Vagina (tissue), 2 donors: ENCODE results near the gene CXorf38. TPM values are rescaled to one million over a fixed set of nuclear protein-coding genes. Genes with fewer than 3 reads are reported as not detected.

Experiments used
- DNase-seq, 2 donors: peaks; one replicate each; pipeline ENCODE4 v3.0.0-alpha.2; 2017; ENCODE audit errors: extremely low spot score in 2 of 2
- H3K27ac ChIP-seq: fragments of 200-600 bp; sonication (generic); one replicate; pipeline ENCODE4 v1.5.1; 2019
- H3K27me3 ChIP-seq: fragments of 200-600 bp; sonication (generic); one replicate; pipeline ENCODE4 v1.5.1; 2019
- H3K36me3 ChIP-seq, 2 donors: fragments of 200-600 bp; sonication (generic); one replicate each; pipeline ENCODE4 v1.5.1; 2017 to 2019
- H3K4me1 ChIP-seq: fragments of 200-600 bp; sonication (generic); one replicate; pipeline ENCODE4 v1.5.1; 2019
- H3K4me3 ChIP-seq, 2 donors: fragments of 200-600 bp; sonication (generic); 1 replicate in 1 of 2; 2 replicates in 1 of 2; pipeline ENCODE4 v1.5.1; 2016 to 2019
- H3K9me3 ChIP-seq: fragments of 200-600 bp; sonication (generic); one replicate; pipeline ENCODE4 v1.5.1; 2019
- POLR2A ChIP-seq, 2 donors: fragments of 450-650 bp; IDR thresholded peaks; one replicate each; pipeline ENCODE4 v1.6.1; 2017; ENCODE audit warnings: antibody characterized with exemption in 2 of 2, mild to moderate bottlenecking in 2 of 2, moderate library complexity in 2 of 2
- POLR2AphosphoS5 ChIP-seq, 2 donors: sonication (generic); formaldehyde crosslinking; IDR thresholded peaks; one replicate each; pipeline ENCODE4 v1.9.0; 2017; ENCODE audit warnings: antibody characterized with exemption in 2 of 2, mild to moderate bottlenecking in 2 of 2, low read depth in 1 of 2; ENCODE audit not compliant: insufficient read depth in 1 of 2
- intact Hi-C: fragments of 100-400 bp; cut with DNase I; formaldehyde crosslinking; loops from one replicate; pipeline ENCODE4 v1.15.1; 2023
- total RNA-seq: library from RNA; depleted of rRNA; stranded (reverse); fragments of >200 nt; gene quantifications from one replicate; pipeline ENCODE4 v1.2.3, GENCODE V29; 2016
- TF ChIP-seq, protein P1 (sequence below), 3 experiments: fragments of 450-650 bp in 2 of 3; fragments of 200-600 bp in 1 of 3; sonication (generic) in 1 of 3; IDR thresholded peaks; one replicate each; pipeline ENCODE4 v1.5.1; 2017 to 2019; ENCODE audit warnings: antibody characterized with exemption in 3 of 3, mild to moderate bottlenecking in 2 of 3, moderate library complexity in 2 of 3

CXorf38 gene
- total RNA-seq, 1 donor from 2014 or later = 13.0 TPM

DNA sequence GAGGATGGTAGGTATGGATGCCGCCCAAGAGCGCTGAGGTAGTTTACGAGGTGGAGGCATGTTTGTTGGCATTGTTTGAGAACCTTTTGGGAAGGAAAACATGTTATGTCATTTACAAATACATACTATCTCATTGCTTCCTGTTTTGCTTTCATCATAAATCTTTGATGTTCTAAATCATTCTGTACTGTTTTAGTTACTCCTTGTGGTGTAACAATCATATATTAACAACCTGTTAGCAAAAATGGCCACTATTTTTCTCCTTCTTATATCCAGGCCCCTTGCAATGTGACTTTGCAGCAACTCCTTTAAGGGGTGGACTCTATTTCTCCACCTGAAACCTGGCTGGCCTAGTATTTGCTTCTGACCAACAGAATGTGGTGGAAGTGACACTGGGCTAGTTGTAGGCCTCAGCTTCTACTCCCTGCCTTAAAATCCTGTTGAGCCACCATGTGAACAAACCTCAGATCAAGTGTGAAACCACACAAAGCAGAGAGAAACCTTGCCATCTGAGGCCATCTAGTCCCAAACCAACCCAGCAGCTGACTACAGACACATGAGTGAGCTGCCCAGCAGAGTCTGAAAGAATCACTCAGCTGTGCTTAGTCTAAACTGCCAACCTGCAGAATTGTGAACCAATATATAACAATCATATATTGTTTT, 15.8 kb upstream of the CXorf38 start:
- peaks cover 0 to 26% of the 10 kb centered on the region in 2 donors for H3K36me3 ChIP-seq
- H3K9me3 ChIP-seq = no peaks in the 10 kb centered on the region
- no peak overlapping the region for H3K27ac ChIP-seq
- DNase-seq = no peak
- intact Hi-C loops = no loop called here
- H3K4me3 ChIP-seq = no peak overlapping the region
- H3K27me3 ChIP-seq = no peaks in the 10 kb centered on the region
- no peaks in the 10 kb centered on the region for H3K4me1 ChIP-seq
- TF ChIP-seq POLR2A (IDR thresholded peaks at IDR 0.05) (no peak), POLR2AphosphoS5 (IDR thresholded peaks at IDR 0.05; ENCODE audit: insufficient read depth in 1 of 2, low read depth in 1 of 2) (no peak)
- TF ChIP-seq, protein P1, sequence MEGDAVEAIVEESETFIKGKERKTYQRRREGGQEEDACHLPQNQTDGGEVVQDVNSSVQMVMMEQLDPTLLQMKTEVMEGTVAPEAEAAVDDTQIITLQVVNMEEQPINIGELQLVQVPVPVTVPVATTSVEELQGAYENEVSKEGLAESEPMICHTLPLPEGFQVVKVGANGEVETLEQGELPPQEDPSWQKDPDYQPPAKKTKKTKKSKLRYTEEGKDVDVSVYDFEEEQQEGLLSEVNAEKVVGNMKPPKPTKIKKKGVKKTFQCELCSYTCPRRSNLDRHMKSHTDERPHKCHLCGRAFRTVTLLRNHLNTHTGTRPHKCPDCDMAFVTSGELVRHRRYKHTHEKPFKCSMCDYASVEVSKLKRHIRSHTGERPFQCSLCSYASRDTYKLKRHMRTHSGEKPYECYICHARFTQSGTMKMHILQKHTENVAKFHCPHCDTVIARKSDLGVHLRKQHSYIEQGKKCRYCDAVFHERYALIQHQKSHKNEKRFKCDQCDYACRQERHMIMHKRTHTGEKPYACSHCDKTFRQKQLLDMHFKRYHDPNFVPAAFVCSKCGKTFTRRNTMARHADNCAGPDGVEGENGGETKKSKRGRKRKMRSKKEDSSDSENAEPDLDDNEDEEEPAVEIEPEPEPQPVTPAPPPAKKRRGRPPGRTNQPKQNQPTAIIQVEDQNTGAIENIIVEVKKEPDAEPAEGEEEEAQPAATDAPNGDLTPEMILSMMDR (IDR thresholded peaks at IDR 0.05) = no peak

DNA sequence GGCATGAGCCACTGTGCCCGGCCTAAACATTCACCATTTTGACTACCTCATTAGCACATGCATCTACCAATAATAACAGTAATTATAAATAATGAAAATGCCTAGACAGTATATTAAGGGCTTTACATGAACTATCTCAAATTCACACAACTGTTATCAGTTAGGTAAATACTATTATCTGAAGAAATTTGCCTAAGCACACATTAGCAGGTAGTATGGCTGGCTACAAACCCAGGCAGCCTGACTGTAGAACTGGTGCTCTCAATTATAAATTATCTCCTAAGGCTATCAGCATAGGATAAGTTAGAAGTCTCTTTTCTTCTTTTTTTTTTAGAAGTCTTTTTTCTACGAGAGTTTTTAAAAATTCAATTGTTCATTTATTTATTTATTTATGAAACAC, 14.1 kb upstream of the CXorf38 start:
- no peaks in the 10 kb centered on the region for H3K4me1 ChIP-seq
- TF ChIP-seq POLR2A (IDR thresholded peaks at IDR 0.05) (no peak), POLR2AphosphoS5 (IDR thresholded peaks at IDR 0.05; ENCODE audit: insufficient read depth in 1 of 2, low read depth in 1 of 2) (no peak)
- TF ChIP-seq, protein P1 (IDR thresholded peaks at IDR 0.05) = no peak
- H3K27me3 ChIP-seq = no peaks in the 10 kb centered on the region
- H3K9me3 ChIP-seq = no peaks in the 10 kb centered on the region
- H3K27ac ChIP-seq = no peak overlapping the region
- DNase-seq = no peak
- no peak overlapping the region for H3K4me3 ChIP-seq
- intact Hi-C loops = no loop called here
- peaks cover 0 to 21% of the 10 kb centered on the region in 2 donors for H3K36me3 ChIP-seq

DNA sequence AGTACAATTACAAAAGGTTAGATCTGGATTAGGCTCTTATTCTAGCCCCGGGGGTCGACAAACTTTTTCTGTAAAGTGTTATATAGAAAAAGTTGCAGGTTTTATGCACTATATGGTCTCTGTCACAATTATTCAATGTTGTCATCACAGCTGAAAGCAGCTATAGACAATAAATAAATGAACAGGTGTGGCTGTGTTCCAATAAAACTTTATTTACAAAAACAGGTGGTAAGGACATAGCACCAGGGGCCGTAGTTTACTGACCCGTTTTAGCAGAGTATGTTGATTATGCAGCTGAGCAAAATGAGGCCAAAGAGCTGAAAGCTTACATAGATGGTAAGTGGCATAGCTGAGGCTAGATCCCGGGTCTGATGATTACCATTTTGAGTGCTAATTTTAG, 13.0 kb upstream of the CXorf38 start:
- no peaks in the 10 kb centered on the region for H3K9me3 ChIP-seq
- H3K27ac ChIP-seq = no peak overlapping the region
- TF ChIP-seq, protein P1 (IDR thresholded peaks at IDR 0.05) = no peak
- TF ChIP-seq POLR2AphosphoS5 (IDR thresholded peaks at IDR 0.05; ENCODE audit: insufficient read depth in 1 of 2, low read depth in 1 of 2) (no peak), POLR2A (IDR thresholded peaks at IDR 0.05) (no peak)
- H3K4me1 ChIP-seq = no peaks in the 10 kb centered on the region
- H3K27me3 ChIP-seq = no peaks in the 10 kb centered on the region
- no peak for DNase-seq
- H3K36me3 ChIP-seq = peaks cover 0 to 18% of the 10 kb centered on the region in 2 donors
- H3K4me3 ChIP-seq = no peak overlapping the region
- intact Hi-C loops = no loop called here

DNA sequence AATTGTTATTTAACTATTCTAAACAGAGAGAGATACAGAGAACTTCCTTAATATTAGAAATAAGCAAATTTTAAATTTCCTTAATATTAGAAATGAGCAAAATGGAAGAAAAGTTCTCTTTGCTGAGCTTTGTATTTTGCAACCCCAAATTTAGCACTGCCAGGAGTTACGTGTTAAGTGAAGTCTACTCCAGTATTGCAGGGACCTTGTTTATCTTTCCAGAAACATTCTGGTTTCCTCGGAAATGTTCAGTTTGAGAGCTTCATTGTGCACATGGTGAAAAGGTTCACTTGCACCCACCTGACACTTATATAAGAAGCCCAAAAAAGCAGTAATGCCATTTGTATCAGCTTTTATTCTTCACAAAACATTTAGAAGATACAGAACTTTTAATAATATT, 6.2 kb upstream of the CXorf38 start:
- no peak for TF ChIP-seq POLR2A (IDR thresholded peaks at IDR 0.05)
- TF ChIP-seq, protein P1 (IDR thresholded peaks at IDR 0.05) = no peak
- TF ChIP-seq POLR2AphosphoS5 (IDR thresholded peaks at IDR 0.05; ENCODE audit: insufficient read depth in 1 of 2, low read depth in 1 of 2) = no peak
- Histone ChIP-seq H3K27ac (no peak overlapping the region), H3K9me3 (no peaks in the 10 kb centered on the region), H3K27me3 (no peaks in the 10 kb centered on the region), H3K4me1 (no peaks in the 10 kb centered on the region), H3K4me3 (no peak overlapping the region), H3K36me3 (no peaks in the 10 kb centered on the region)
- no peak for DNase-seq
- intact Hi-C loops = loop anchor here (10.0 kb wide), 1 partner anchor 461 kb away; no protein-coding TSS in a partner anchor

GRCh38 chrX:40652664-40653063, 5.3 kb upstream of the CXorf38 start:
- TF ChIP-seq POLR2A (IDR thresholded peaks at IDR 0.05) (no peak), POLR2AphosphoS5 (IDR thresholded peaks at IDR 0.05; ENCODE audit: insufficient read depth in 1 of 2, low read depth in 1 of 2) (no peak)
- TF ChIP-seq, protein P1 (IDR thresholded peaks at IDR 0.05) = no peak
- Histone ChIP-seq H3K4me1 (peaks cover 6% of the 10 kb centered on the region), H3K27me3 (no peaks in the 10 kb centered on the region), H3K4me3 (no peak overlapping the region), H3K36me3 (no peaks in the 10 kb centered on the region), H3K9me3 (no peaks in the 10 kb centered on the region), H3K27ac (no peak overlapping the region)
- intact Hi-C loops = loop anchor here (10.0 kb wide), 1 partner anchor 462 kb away; no protein-coding TSS in a partner anchor
- no peak for DNase-seq
